OCI-LY1 (cell line): ENCODE data around the gene ABCA9.
"Not testable (repeated sequence)": the region's sequence is repeated elsewhere in the genome, so short reads cannot be mapped to it uniquely, and the experiment has no call there.

Experiments
- H2AFZ ChIP-seq: fragments of 200-600 bp; sonication (generic), shearing (Covaris generic); 2 replicates; pipeline ENCODE4 v1.6.0; 2014; ENCODE audit warnings: antibody characterized with exemption, mild to moderate bottlenecking, low read length
- H3F3A ChIP-seq: fragments of 200-600 bp; sonication (generic), shearing (Covaris generic); 2 replicates; pipeline ENCODE4 v1.6.0; 2014; ENCODE audit warnings: mild to moderate bottlenecking, antibody characterized with exemption, low read length, moderate library complexity; ENCODE audit not compliant: insufficient read depth
- H3K27ac ChIP-seq: fragments of 200-600 bp; sonication (generic); 2 replicates; pipeline ENCODE4 v1.5.1; 2014; ENCODE audit warnings: low read length, mixed run types, mild to moderate bottlenecking, low read depth; ENCODE audit not compliant: poor library complexity, severe bottlenecking
- H3K27me3 ChIP-seq: fragments of 200-600 bp; sonication (generic); 2 replicates; pipeline ENCODE4 v1.6.0; 2014; ENCODE audit warnings: antibody characterized with exemption, mild to moderate bottlenecking, low read length, moderate library complexity; ENCODE audit not compliant: insufficient read depth
- H3K36me3 ChIP-seq: fragments of 200-600 bp; sonication (generic); 2 replicates; pipeline ENCODE4 v1.6.1; 2014; ENCODE audit warnings: mild to moderate bottlenecking, antibody characterized with exemption, low read length, moderate library complexity, mixed read lengths; ENCODE audit not compliant: insufficient read depth
- H3K4me1 ChIP-seq: fragments of 200-600 bp; sonication (generic); 2 replicates; pipeline ENCODE4 v1.5.1; 2014; ENCODE audit warnings: mild to moderate bottlenecking, low read length, moderate library complexity; ENCODE audit not compliant: insufficient read depth, severe bottlenecking
- H3K4me2 ChIP-seq: fragments of 200-600 bp; sonication (generic), shearing (Covaris generic); 2 replicates; pipeline ENCODE4 v1.6.1; 2014; ENCODE audit warnings: low read length
- H3K4me3 ChIP-seq: fragments of 200-600 bp; sonication (generic); 2 replicates; pipeline ENCODE4 v1.5.1; 2014; ENCODE audit warnings: low read length, low read depth, mild to moderate bottlenecking, mixed read lengths; ENCODE audit not compliant: poor library complexity, severe bottlenecking
- H3K79me2 ChIP-seq: fragments of 200-600 bp; shearing (Covaris generic); 2 replicates; pipeline ENCODE4 v1.6.1; 2016; ENCODE audit warnings: mixed run types, low read length, mixed read lengths; ENCODE audit not compliant: insufficient read depth
- H3K9ac ChIP-seq: fragments of 200-600 bp; sonication (generic), shearing (Covaris generic); 2 replicates; pipeline ENCODE4 v1.6.1; 2014; ENCODE audit warnings: mild to moderate bottlenecking, low read length, mixed read lengths
- H3K9me2 ChIP-seq: fragments of 200-600 bp; sonication (generic), shearing (Covaris generic); 2 replicates; pipeline ENCODE4 v1.6.1; 2014; ENCODE audit warnings: low read depth, mild to moderate bottlenecking, low read length, mixed read lengths
- H3K9me3 ChIP-seq: fragments of 200-600 bp; shearing (Covaris generic); 2 replicates; pipeline ENCODE4 v1.6.1; 2014; ENCODE audit warnings: low read length, mixed read lengths
- H4K20me1 ChIP-seq: fragments of 200-600 bp; sonication (generic), shearing (Covaris generic); 2 replicates; pipeline ENCODE4 v1.6.0; 2016; ENCODE audit warnings: mild to moderate bottlenecking, low read length; ENCODE audit not compliant: insufficient read depth
- CTCF ChIP-seq: fragments of 200-600 bp; sonication (generic), shearing (Covaris generic); IDR thresholded peaks from 2 replicates; pipeline ENCODE4 v1.5.1; 2017; ENCODE audit warnings: mild to moderate bottlenecking, antibody characterized with exemption, low read length, moderate library complexity, mixed read lengths
- EZH2 ChIP-seq: fragments of 200-600 bp; sonication (generic), shearing (Covaris generic); IDR thresholded peaks from 2 replicates; pipeline ENCODE4 v1.8.0; 2017; ENCODE audit warnings: borderline replicate concordance, mixed run types, mild to moderate bottlenecking, antibody characterized with exemption, low read length, moderate library complexity, mixed read lengths

ABCA9 gene

GRCh38 chr17:69082696-69083095 lies 22.0 kb upstream of the ABCA9 start:
- TF ChIP-seq EZH2 (no peak), CTCF (no peak)
- no peaks in the 10 kb centered on the region for H3K79me2 ChIP-seq
- no peaks in the 10 kb centered on the region for H3K9me2 ChIP-seq
- no peak overlapping the region for H3K9ac ChIP-seq
- H4K20me1 ChIP-seq, result no peaks in the 10 kb centered on the region
- H3K4me2 ChIP-seq, result no peak overlapping the region
- no peaks in the 10 kb centered on the region for H3K27me3 ChIP-seq
- no peak overlapping the region for H3K27ac ChIP-seq
- no peak overlapping the region for H3K4me3 ChIP-seq
- H3K36me3 ChIP-seq, result no peaks in the 10 kb centered on the region; the same call in 1 of the 2 replicates
- no peaks in the 10 kb centered on the region for H3K4me1 ChIP-seq
- H2AFZ ChIP-seq, result no peak overlapping the region
- no peaks in the 10 kb centered on the region for H3K9me3 ChIP-seq
- no peaks in the 10 kb centered on the region for H3F3A ChIP-seq

GRCh38 chr17:69078864-69079263 lies 18.1 kb upstream of the ABCA9 start:
- no peaks in the 10 kb centered on the region for H4K20me1 ChIP-seq
- no peaks in the 10 kb centered on the region for H3K4me1 ChIP-seq
- H3F3A ChIP-seq, result no peaks in the 10 kb centered on the region
- no peaks in the 10 kb centered on the region for H3K9me3 ChIP-seq
- H3K27me3 ChIP-seq, result no peaks in the 10 kb centered on the region
- no peaks in the 10 kb centered on the region for H3K79me2 ChIP-seq
- no peak overlapping the region for H3K9ac ChIP-seq
- no peaks in the 10 kb centered on the region; the same call in 1 of the 2 replicates for H3K36me3 ChIP-seq
- H3K27ac ChIP-seq, result no peak overlapping the region
- H3K4me2 ChIP-seq, result no peak overlapping the region
- no peaks in the 10 kb centered on the region for H3K9me2 ChIP-seq
- TF ChIP-seq CTCF, result no peak
- TF ChIP-seq EZH2, result no peak
- H3K4me3 ChIP-seq, result no peak overlapping the region
- H2AFZ ChIP-seq, result no peak overlapping the region

- H3K27ac ChIP-seq, result no peak overlapping the region
- H3K4me3 ChIP-seq, result no peak overlapping the region
- no peak overlapping the region for H3K9ac ChIP-seq
- no peaks in the 10 kb centered on the region for H3K9me3 ChIP-seq
- H2AFZ ChIP-seq, result no peak overlapping the region
- H3K4me1 ChIP-seq, result peaks cover under 1% of the 10 kb centered on the region
- H3K79me2 ChIP-seq, result no peaks in the 10 kb centered on the region
- no peaks in the 10 kb centered on the region for H4K20me1 ChIP-seq
- H3K36me3 ChIP-seq, result no peaks in the 10 kb centered on the region
- H3F3A ChIP-seq, result no peaks in the 10 kb centered on the region
- H3K4me2 ChIP-seq, result no peak overlapping the region
- no peaks in the 10 kb centered on the region for H3K27me3 ChIP-seq
- no peak for TF ChIP-seq CTCF
- no peaks in the 10 kb centered on the region for H3K9me2 ChIP-seq
Measured at GRCh38 chr17:69075823-69076222, 15.1 kb upstream of the ABCA9 start.

- H3F3A ChIP-seq, H2AFZ ChIP-seq, H4K20me1 ChIP-seq, H3K4me3 ChIP-seq, H3K4me1 ChIP-seq, H3K27me3 ChIP-seq, H3K9me3 ChIP-seq, H3K9me2 ChIP-seq, H3K4me2 ChIP-seq, H3K27ac ChIP-seq, H3K36me3 ChIP-seq, H3K79me2 ChIP-seq, H3K9ac ChIP-seq: not testable (repeated sequence)
Measured at GRCh38 chr17:69073392-69073791, 12.7 kb upstream of the ABCA9 start.

- not testable (repeated sequence) for H3K9me3 ChIP-seq, H3K9me2 ChIP-seq, H3K4me2 ChIP-seq, H3K27ac ChIP-seq, H3F3A ChIP-seq, H3K4me1 ChIP-seq, H3K4me3 ChIP-seq, H4K20me1 ChIP-seq, H3K9ac ChIP-seq, H3K27me3 ChIP-seq, H3K36me3 ChIP-seq, H2AFZ ChIP-seq, H3K79me2 ChIP-seq
Measured at GRCh38 chr17:69072803-69073256, 12.1 kb upstream of the ABCA9 start.

- not testable (repeated sequence) for H3K27me3 ChIP-seq, H3K9me2 ChIP-seq, H3F3A ChIP-seq, H3K27ac ChIP-seq, H3K9ac ChIP-seq, H4K20me1 ChIP-seq, H3K4me2 ChIP-seq, H3K4me1 ChIP-seq, H3K36me3 ChIP-seq, H3K9me3 ChIP-seq, H3K79me2 ChIP-seq, H3K4me3 ChIP-seq, H2AFZ ChIP-seq
Measured at GRCh38 chr17:69071233-69071586, 10.5 kb upstream of the ABCA9 start.
